ENCODE results near the gene OR52E5.

The OR52E5 gene

GRCh38 chr11:5892908-5893307, at the start of gene OR52E5:
TSS of gene OR52E5 (plus strand) at chr11:5893208. CDS start at chr11:5900777, 7,569 bp downstream.
- DNase-seq (ENCODE audit: low read depth) = no peak

- no peak for DNase-seq (ENCODE audit: low read depth)
Measured at GRCh38 chr11:5846701-5847100, 46.3 kb upstream of the OR52E5 start.

- DNase-seq (ENCODE audit: low read depth) = no peak
Measured at GRCh38 chr11:5847711-5848110, 45.3 kb upstream of the OR52E5 start.

- no peak for DNase-seq (ENCODE audit: low read depth)
Measured at GRCh38 chr11:5851002-5851401, 42.0 kb upstream of the OR52E5 start.

- DNase-seq (ENCODE audit: low read depth) = no peak
Measured at GRCh38 chr11:5857590-5857989, 35.4 kb upstream of the OR52E5 start, which contains the start of gene OR52E8. TSS of gene OR52E8 (minus strand) at chr11:5857690. CDS start at chr11:5857690, 0 bp downstream.

GRCh38 chr11:5865826-5866225, 27.2 kb upstream of the OR52E5 start:
- no peak for DNase-seq (ENCODE audit: low read depth)

GRCh38 chr11:5878564-5878963, 14.4 kb upstream of the OR52E5 start:
- no peak for DNase-seq (ENCODE audit: low read depth)

- no peak for DNase-seq (ENCODE audit: low read depth)
Measured at GRCh38 chr11:5880329-5880728, 12.7 kb upstream of the OR52E5 start, which contains the start of gene OR52E4. TSS of gene OR52E4 (plus strand) at chr11:5880629. CDS start at chr11:5884293, 3,664 bp downstream.

GRCh38 chr11:5881756-5882155, 11.3 kb upstream of the OR52E5 start:
- DNase-seq (ENCODE audit: low read depth) = no peak

- no peak for DNase-seq (ENCODE audit: low read depth)
Measured at GRCh38 chr11:5887172-5887571, 5.8 kb upstream of the OR52E5 start.

GRCh38 chr11:5887661-5888060, 5.3 kb upstream of the OR52E5 start:
- no peak for DNase-seq (ENCODE audit: low read depth)

GRCh38 chr11:5891216-5891800, 1.7 kb upstream of the OR52E5 start:
- no peak for DNase-seq (ENCODE audit: low read depth)

- DNase-seq (ENCODE audit: low read depth) = no peak
Measured at GRCh38 chr11:5899534-5899933, 6.5 kb downstream of the OR52E5 start.

GRCh38 chr11:5910540-5910939, 17.5 kb downstream of the OR52E5 start:
- no peak for DNase-seq (ENCODE audit: low read depth)

GRCh38 chr11:5922749-5923426, 29.9 kb downstream of the OR52E5 start:
- no peak for DNase-seq (ENCODE audit: low read depth)

- no peak for DNase-seq (ENCODE audit: low read depth)
Measured at GRCh38 chr11:5923427-5923776, 30.4 kb downstream of the OR52E5 start.

GRCh38 chr11:5923794-5924193, 30.8 kb downstream of the OR52E5 start:
- DNase-seq (ENCODE audit: low read depth) = no peak

- no peak for DNase-seq (ENCODE audit: low read depth)
Measured at GRCh38 chr11:5928271-5928670, 35.3 kb downstream of the OR52E5 start.

GRCh38 chr11:5928811-5929210, 35.8 kb downstream of the OR52E5 start:
- DNase-seq (ENCODE audit: low read depth) = no peak

- DNase-seq (ENCODE audit: low read depth) = no peak
Measured at GRCh38 chr11:5929571-5930368, 36.8 kb downstream of the OR52E5 start.

GRCh38 chr11:5930614-5931013, 37.6 kb downstream of the OR52E5 start:
- no peak for DNase-seq (ENCODE audit: low read depth)

- no peak for DNase-seq (ENCODE audit: low read depth)
Measured at GRCh38 chr11:5931061-5931460, 38.1 kb downstream of the OR52E5 start.

- DNase-seq (ENCODE audit: low read depth) = no peak
Measured at GRCh38 chr11:5932671-5933070, 39.7 kb downstream of the OR52E5 start.

All from activated T-helper 1 cell treated with Interleukin-2 at 50 U/mL for 16 hours (primary cell).